ENCODE measurements around the gene CNGA3.

Gene CNGA3

GRCh38 chr2:98445683-98446581, 99.7 kb downstream of the CNGA3 start:
- no peak for DNase-seq

- DNase-seq: no peak
Measured at GRCh38 chr2:98446850-98447249, 100.6 kb downstream of the CNGA3 start.
